ENCODE data around the gene NOSIP.

Gene NOSIP

GRCh38 chr19:49570997-49571676, 9.2 kb downstream of the NOSIP start:
- peak; percentile 53 for DNase-seq (ENCODE audit: low spot score)

DNA sequence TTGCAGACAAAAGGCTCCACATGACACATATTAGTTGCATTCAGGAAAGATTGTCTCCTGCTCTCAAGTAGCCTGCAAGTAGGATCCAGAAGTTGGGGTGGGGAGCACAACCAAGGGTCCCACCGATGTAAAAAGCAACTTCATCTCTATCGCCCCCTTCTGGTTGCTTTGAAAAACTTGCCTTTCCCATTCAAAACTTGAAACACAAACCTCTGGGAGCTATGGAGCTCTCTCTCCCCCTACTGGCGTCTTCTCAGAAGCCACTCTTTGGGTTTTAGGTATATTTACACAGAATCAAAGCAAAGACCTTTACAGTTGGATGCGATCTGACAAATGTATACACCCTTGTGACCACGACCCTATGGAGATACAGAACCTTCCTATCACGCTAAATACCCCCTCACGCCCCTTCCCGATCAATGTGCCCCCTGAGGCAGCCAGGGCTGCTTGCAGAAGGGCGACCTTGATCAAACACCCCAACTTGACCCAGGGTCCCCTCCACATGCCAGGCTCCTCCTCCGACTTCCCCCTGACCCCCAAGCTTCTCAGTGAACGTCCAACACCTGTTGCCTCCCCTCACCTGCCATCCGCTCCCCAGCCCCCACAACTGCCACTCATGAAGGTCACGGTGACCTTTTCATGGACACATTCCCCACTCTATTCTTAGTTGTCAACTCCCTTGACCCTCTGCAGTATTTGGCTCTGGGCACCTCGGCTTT, 10.1 kb downstream of the NOSIP start:
- peak; percentile 84 for DNase-seq (ENCODE audit: low spot score)

DNA sequence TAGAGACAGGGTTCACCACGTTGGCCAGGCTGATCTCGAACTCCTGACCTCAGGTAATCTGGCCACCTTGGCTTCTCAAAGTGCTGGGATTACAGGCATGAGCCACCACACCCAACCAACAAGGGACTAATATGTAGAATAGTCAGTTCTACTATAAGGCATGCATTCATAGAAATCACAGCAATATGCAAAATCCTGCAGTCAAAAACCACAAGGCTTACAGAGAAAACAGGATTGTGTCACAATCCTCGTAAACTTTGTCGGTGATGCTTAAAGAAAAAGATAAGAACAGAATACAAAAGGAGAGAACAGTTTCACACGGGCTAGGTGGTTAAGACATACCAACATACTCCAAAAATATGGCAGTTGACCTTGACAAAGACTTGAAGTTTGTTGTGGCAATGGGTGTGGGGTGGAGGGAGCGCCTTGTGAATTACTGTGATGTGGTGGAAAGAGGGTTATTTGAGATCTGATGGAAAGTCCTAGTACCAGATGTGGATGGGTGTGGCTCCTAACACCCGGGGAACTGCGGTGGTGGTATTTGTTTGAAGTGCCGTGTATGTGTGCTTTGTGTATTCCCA, 12.4 kb downstream of the NOSIP start:
- no peak for DNase-seq (ENCODE audit: low spot score)

DNA sequence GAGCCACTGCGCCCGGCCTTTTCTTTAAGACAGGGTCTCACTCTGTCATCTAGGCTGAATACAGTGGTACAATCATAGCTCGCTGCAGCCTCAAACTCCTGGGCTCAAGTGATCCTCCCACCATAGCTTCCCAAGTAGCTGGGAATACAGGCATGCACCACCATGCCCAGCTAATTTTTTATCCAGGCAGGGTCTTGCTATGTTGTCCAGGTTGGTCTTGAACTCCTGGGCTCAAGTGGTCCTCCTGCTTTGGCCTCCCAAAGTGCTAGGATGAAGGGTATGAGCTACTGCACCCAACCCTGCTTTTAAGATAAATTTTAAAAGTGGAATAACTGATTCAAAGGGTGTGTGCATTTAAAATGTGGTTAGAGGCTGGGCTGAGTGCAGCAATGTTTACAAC, 14.1 kb downstream of the NOSIP start:
- no peak for DNase-seq (ENCODE audit: low spot score)

- DNase-seq (ENCODE audit: low spot score), result no peak
These were observed 15.1 kb downstream of the NOSIP start for GRCh38 chr19:49565261-49565660.

DNA sequence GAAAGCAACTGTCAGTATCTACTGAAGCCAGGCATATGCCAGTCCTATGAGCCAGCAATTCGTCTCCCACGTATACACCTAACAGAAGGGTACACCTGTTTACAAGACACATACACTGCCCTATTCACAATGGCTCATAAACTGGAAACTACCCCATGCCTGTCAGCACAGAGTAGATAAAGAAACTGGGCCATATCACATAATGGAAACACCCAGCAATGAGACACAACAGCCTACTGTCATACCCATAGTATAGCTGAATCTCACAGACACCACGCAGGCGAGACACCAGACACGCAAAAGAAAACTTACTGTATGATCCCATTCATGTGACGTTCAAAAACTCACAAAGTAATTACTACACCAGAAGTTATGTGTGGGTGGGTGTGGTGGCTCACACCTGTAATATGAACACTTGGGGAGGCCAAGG, 15.7 kb downstream of the NOSIP start:
- no peak for DNase-seq (ENCODE audit: low spot score)

DNA sequence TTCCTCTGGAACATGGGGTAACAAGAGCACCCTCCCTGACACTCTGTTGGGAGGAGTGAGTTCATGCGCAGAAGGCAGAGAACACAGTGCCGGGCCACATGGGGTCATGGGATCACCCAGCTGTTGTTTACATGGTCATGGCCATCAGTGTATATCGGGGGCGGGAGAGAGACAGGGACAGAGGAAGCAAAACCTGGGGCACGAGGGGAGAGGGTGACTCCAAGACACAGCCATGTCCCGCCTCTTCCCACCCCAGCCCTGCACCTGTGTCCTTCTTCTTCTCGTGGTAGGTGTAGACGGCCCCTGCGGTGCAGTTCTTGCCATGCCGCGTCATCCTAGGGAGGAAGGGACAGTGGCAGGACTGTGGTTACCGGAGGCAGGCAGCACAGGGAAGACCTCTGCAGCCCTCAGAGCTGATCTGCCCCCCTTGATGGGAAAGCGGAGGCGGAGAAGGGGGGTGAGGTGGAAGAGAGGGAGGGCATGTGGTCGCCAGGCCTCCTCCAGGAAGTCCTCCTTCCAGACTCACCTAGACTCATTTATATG, 19.9 kb downstream of the NOSIP start:
- no peak for DNase-seq (ENCODE audit: low spot score)

- DNase-seq (ENCODE audit: low spot score), result no peak
These were observed 20.4 kb downstream of the NOSIP start for GRCh38 chr19:49559928-49560327.

- no peak for DNase-seq (ENCODE audit: low spot score)
These were observed 20.9 kb downstream of the NOSIP start for GRCh38 chr19:49559443-49559842.

GRCh38 chr19:49558591-49558990, 21.8 kb downstream of the NOSIP start:
- no peak for DNase-seq (ENCODE audit: low spot score)

DNA sequence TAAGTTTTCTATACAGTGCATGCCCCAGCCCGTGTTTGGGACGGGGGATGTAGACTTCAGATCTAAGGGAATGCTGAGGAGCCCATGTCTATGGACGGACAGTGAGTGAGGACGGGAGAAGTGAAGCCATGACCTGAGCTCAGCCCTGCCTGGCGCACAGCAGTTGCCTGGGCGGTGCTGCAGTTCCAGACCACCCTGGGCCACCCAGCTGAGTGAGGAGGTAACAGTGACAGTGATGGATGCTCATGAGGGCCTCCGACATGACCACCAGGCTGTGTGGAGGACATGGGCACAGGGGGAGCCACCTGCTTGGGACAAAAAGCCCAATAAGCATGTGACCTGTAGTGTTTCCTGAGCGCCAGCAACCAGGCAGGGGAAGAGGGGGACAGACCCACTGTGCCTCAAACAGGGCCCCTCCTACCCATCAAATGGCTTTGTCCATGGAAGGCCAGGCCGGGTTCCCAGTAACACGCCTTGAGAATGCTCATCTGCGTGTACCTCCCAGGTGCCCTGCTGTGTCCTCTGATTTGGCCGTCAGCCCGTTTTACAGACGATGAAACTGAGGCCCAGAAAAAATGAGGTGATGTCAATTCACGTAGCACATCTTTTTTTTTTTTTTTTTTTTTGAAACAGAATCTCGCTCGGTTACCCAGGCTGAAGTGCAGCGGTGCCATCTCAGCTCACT, 22.6 kb downstream of the NOSIP start:
- no peak for DNase-seq (ENCODE audit: low spot score)

DNA sequence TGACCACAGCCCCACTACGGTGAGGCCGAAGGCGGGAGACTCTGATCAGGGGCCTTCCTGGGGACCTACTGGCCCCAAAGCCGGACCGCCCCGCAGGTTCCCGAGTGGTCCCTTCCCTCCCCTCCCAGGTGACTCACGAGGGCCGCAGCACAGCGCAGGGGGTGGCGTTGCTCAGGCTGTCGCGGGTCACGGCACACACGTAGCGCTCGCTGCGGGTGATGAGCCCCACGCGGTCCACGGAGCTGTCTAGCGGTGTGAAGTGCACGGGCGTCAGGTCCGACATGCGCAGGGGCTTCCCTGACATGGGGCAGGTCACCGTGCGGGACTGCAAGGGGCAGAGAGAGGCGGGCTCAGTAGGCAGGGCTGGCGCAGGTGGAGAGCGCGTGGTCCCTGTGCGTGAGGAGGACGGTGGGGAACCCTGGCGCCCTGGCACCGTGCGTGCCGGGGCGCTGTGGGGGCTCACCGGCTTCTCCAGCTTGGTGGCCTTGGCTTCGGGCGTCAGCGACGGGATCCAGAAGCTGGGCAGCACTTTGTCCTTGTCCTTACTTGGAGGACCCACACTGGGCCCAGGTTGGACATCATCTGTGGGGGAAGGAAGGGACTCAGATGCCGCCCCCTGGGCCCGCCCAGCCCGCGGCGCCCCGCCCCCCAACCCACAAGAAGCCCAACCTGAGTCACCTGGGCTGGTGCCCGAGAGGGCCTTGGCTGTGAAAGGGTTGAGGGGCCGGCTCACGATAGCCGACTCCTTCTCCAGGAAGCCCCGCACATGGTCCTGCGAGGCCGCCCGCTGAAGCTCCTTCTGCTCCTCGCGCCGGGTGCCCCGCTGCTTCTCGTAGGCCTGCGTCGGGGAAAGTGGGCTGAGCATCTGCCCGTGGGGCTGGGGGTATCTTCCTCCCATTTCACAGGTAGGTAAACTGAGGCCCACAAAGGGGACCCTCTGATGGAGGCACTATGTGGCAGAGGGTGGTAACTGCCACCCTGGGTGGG, 23.7 kb downstream of the NOSIP start:
- DNase-seq (ENCODE audit: low spot score), result no peak

GRCh38 chr19:49555600-49556411, 24.6 kb downstream of the NOSIP start:
- DNase-seq (ENCODE audit: low spot score), result no peak

DNA sequence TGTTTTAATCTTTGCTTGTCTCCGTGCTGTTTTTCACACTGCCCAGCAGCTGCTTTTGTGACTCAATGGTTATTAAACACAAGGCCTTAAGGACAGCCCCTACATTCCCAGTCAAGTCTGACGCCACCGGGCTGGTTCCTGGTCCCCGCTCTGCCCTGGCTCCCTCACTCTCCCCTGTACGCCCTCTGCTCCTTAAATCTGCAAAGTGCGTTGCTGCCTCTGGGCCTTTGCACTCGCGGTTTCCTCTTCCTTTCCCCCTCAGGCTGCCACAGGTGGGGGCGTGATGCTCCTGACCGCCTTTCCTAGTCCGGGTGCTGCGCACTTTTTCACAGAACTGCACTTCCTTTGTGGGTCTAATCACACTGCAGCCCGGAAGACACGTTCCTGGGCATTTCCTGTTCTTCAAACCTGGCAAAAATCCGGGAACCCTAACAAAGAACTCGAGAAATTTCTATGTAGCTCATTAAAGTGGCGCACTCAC, 25.6 kb downstream of the NOSIP start:
- no peak for DNase-seq (ENCODE audit: low spot score)

GRCh38 chr19:49553451-49554271, 26.7 kb downstream of the NOSIP start:
- no peak for DNase-seq (ENCODE audit: low spot score)

DNA sequence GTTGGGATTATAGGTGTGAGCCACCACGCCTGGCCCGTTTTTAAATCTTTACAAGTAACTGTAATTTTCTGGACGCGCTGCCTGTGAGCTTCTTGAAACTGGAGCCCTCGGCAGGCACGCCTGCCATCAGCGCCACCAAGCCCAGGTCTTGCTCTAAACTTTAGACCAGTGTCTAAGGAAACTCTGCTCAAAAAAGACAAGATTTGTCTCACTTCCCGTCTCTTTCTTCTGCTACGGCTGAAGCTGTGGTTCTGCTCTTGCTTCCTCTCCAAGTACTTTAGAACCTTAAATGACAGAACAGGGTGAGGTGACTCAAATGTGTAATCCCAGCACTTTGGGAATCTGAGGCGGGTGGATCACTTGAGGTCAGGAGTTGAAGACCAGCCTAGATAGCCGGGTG, 27.6 kb downstream of the NOSIP start:
- DNase-seq (ENCODE audit: low spot score), result no peak

- no peak for DNase-seq (ENCODE audit: low spot score)
These were observed 28.8 kb downstream of the NOSIP start for GRCh38 chr19:49551531-49551930.

GRCh38 chr19:49549045-49549444, 31.3 kb downstream of the NOSIP start:
- no peak for DNase-seq (ENCODE audit: low spot score)

GRCh38 chr19:49546825-49547565, 33.4 kb downstream of the NOSIP start:
- DNase-seq (ENCODE audit: low spot score), result peak; percentile 94

All from cerebellar cortex (tissue), 1 donor.